ENCODE results near the gene WBP11. TPM values are rescaled to one million over a fixed set of nuclear protein-coding genes. Genes with fewer than 3 reads are reported as not detected.
"Not testable (repeated sequence)": the region's sequence is repeated elsewhere in the genome, so short reads cannot be mapped to it uniquely, and the experiment has no call there.

WBP11 gene
- total RNA-seq, 3 donors from 2014 or later, result 38.4 to 53.7 (median 48.3) TPM

DNA sequence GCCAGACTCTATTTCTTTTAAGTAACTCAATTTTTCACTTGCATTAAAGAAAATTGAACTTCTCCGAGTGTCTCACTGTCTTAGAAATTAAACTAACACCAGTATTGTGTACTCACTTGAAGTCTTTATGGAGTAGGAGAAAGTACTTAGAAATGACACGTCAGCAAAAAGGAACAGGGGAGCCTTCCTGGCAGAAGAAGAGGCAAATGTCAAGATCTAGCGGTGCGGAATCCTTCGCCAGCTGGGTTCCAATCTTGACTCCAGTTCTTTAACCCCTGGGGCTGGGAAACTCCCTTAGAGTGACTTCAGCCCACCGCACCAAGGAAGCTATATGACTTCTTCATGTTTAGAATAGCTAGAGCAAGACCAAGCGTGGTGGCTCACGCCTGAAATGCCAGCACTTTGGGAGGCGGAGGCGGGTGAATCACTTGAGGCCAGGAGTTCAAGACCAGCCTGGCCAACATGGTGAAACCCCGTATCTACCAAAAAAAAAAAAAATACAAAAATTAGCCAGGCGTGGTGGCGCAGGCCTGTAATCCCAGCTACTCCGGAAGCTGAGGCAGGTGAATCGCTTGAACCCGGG lies 34.4 kb downstream of the WBP11 start:
- H3K4me1 ChIP-seq (ENCODE audit: low read depth), result no peaks in the 10 kb centered on the region
- H3K4me3 ChIP-seq, result peak overlapping the region; percentile 56
- TF ChIP-seq, protein P1, sequence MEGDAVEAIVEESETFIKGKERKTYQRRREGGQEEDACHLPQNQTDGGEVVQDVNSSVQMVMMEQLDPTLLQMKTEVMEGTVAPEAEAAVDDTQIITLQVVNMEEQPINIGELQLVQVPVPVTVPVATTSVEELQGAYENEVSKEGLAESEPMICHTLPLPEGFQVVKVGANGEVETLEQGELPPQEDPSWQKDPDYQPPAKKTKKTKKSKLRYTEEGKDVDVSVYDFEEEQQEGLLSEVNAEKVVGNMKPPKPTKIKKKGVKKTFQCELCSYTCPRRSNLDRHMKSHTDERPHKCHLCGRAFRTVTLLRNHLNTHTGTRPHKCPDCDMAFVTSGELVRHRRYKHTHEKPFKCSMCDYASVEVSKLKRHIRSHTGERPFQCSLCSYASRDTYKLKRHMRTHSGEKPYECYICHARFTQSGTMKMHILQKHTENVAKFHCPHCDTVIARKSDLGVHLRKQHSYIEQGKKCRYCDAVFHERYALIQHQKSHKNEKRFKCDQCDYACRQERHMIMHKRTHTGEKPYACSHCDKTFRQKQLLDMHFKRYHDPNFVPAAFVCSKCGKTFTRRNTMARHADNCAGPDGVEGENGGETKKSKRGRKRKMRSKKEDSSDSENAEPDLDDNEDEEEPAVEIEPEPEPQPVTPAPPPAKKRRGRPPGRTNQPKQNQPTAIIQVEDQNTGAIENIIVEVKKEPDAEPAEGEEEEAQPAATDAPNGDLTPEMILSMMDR (IDR thresholded peaks at IDR 0.05), result no peak
- H3K36me3 ChIP-seq (ENCODE audit: low read depth), result no peaks in the 10 kb centered on the region
- DNase-seq, result peak; percentile 38 to 58 (median 40)
- intact Hi-C loops (cut with DNase I, micrococcal nuclease), result no loop called here
- ATAC-seq, result no peak
- peaks cover 2% of the 10 kb centered on the region for H3K9me3 ChIP-seq

DNA sequence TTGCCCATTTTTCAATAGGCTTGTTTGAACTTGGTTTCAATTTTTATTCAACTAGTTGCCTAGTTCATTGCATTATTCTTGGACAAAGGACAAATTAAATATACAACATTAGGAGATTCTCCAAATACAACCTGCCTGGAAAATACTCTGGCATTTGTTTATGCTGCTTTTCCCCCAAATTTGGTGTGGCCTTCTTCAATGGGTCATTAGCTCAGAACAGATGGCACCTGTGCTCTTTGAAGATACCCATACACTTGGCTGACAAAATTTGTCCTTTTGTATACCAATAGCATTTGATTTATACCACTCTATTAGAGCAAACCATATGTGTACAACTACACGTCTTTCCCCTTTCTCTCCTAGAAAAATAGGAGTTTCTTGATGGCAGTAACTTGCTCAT lies 35.7 kb downstream of the WBP11 start:
- Histone ChIP-seq H3K9me3 (no peaks in the 10 kb centered on the region), H3K36me3 (ENCODE audit: low read depth) (no peaks in the 10 kb centered on the region), H3K4me1 (ENCODE audit: low read depth) (no peaks in the 10 kb centered on the region), H3K4me3 (no peak overlapping the region)
- no peak for DNase-seq
- TF ChIP-seq, protein P1 (IDR thresholded peaks at IDR 0.05), result no peak
- ATAC-seq, result no peak
- intact Hi-C loops (cut with DNase I, micrococcal nuclease), result no loop called here

DNA sequence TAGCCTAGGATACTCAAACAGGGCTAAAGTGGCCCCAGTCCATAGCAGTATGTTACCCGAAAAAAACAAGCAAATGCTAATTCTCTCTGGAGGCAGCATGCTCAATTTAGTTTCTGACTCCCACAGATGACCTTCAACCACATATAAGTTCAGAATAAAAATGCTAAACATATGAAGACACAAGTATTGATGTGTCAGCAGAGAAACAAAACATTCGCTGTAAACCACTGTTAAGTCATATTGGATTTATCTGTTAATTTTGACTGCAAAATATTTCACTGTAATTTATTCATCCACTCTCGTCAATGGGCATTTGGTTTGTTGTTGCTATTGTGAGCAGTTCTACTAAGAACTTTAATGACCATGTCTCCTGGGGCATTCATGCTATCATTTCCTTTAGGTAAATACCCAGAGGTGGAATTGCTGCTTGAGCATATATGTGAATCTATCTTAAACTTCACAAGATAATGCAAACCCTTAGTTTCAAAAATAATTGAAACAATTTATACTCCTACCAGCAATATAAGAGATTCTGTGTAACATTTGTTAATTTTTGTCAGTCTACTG lies 36.5 kb downstream of the WBP11 start:
- intact Hi-C loops (cut with DNase I, micrococcal nuclease), result no loop called here
- ATAC-seq (no peak), DNase-seq (no peak)
- H3K36me3 ChIP-seq (ENCODE audit: low read depth), result no peaks in the 10 kb centered on the region
- TF ChIP-seq, protein P1 (IDR thresholded peaks at IDR 0.05), result no peak
- no peak overlapping the region for H3K4me3 ChIP-seq
- no peaks in the 10 kb centered on the region for H3K9me3 ChIP-seq
- no peaks in the 10 kb centered on the region for H3K4me1 ChIP-seq (ENCODE audit: low read depth)

DNA sequence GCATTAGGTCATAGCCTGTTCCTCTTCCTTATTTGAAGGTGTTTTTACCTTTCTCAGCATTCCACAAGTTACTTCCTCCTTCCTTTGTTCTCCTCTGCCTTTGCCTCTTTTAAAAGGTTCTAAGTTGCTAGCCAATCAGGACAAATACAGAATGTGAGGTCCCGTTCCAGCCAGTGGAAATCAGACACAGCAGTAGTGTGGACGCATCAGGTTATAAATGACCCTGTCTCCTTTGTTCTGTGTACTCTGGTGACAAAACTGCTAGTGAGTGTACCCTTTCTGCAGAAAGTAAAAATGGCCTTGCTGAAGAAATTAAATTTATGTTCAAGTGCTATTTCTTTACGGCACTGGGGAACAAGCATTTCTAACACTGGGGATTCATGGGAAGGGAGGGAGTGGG lies 37.3 kb downstream of the WBP11 start:
- H3K4me1 ChIP-seq (ENCODE audit: low read depth); intact Hi-C loops (cut with DNase I, micrococcal nuclease); ATAC-seq: not testable (repeated sequence)

DNA sequence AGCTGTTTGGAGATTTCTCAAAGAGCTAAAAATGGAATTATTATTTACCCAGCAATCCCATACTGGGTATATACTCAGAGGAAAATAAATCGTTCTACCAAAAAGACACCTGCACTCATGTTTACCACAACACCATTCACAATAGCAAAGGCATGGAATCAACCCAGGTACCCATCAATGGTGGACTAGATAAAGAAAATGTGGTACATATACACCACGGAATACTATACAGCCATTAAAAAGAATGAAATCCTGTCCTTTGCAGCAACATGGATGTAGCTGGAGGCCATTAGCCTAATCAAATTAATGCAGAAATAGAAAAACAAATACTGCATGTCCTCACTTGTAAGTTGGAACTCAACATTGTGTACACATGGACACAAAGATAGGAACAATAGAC lies 37.9 kb downstream of the WBP11 start:
- TF ChIP-seq, protein P1 (IDR thresholded peaks at IDR 0.05), result no peak
- DNase-seq (no peak), ATAC-seq (no peak)
- no peaks in the 10 kb centered on the region for H3K36me3 ChIP-seq (ENCODE audit: low read depth)
- no peaks in the 10 kb centered on the region for H3K9me3 ChIP-seq
- intact Hi-C loops (cut with DNase I, micrococcal nuclease), result no loop called here
- H3K4me1 ChIP-seq (ENCODE audit: low read depth), result no peaks in the 10 kb centered on the region
- H3K4me3 ChIP-seq, result no peak overlapping the region

More for the DNA sequence above, 37.3 kb downstream of the WBP11 start:
- H3K9me3 ChIP-seq; DNase-seq; H3K36me3 ChIP-seq (ENCODE audit: low read depth); H3K4me3 ChIP-seq: not testable (repeated sequence)

DNA sequence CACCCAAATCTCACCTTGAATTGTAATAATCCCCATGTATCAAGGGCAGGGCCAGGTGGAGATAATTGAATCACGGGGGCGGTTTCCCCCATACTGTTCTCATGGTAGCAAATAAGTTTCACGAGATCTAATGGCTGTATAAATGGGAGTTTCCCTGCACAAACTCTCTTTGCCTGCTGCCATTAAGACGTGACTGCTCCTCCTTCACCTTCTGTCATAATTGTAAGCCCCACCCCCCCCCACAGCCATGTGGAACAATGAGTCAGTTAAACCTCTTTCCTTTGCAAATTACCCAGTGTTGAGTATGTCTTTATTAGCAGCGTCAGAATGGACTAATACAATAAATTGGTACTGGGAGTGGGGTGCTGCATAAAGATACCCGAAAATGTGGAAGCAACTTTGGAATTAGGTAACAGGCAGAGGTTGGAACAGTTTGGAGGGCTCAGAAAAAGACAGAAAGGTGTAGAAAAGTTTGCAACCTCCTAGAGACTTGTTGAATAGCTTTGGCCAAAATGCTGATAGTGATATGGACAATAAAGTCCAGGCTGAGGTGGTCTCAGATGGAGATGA lies 43.5 kb downstream of the WBP11 start:
- intact Hi-C loops (cut with DNase I, micrococcal nuclease); H3K9me3 ChIP-seq; H3K36me3 ChIP-seq (ENCODE audit: low read depth); H3K4me3 ChIP-seq; H3K4me1 ChIP-seq (ENCODE audit: low read depth); DNase-seq: not testable (repeated sequence)
- ATAC-seq, result peak; percentile 78
